H1 (cell line): ENCODE results near the gene CACNG3. TPM values are rescaled to one million over a fixed set of nuclear protein-coding genes. Genes with fewer than 3 reads are reported as not detected.
"Not testable (repeated sequence)": the region's sequence is repeated elsewhere in the genome, so short reads cannot be mapped to it uniquely, and the experiment has no call there.

ENCODE experiments used
- CTCF ChIA-PET: fragments of 300-600 bp; sonication (Branson Sonifier 250); formaldehyde crosslinking; loops from one replicate; lab custom pipeline; 2021; ENCODE audit not compliant: partially characterized antibody; lab: Charles Lee
- POLR2A ChIA-PET: fragments of 300-600 bp; sonication (Branson Sonifier 250); formaldehyde crosslinking; loops from one replicate; lab custom pipeline; 2021; ENCODE audit warnings: inconsistent platforms; ENCODE audit not compliant: partially characterized antibody; lab: Charles Lee
- DNase-seq, 2 experiments: peaks; one replicate each; pipeline versions ENCODE4 v3.0.0 to v3.0.0-alpha.2; 2010 to 2022; ENCODE audit warnings: low spot score in 2 of 2, low read depth in 1 of 2, mixed read lengths in 1 of 2
- FAIRE-seq: peaks from 2 replicates; lab custom pipeline; 2011; peaks lifted over from hg19 to GRCh38; lab: Jason Lieb, UNC
- H2AFZ ChIP-seq: 2 replicates; pipeline ENCODE4 v1.8.1; 2012; ENCODE audit warnings: low read length, inconsistent platforms
- H2AK5ac ChIP-seq: 2 replicates; pipeline ENCODE4 v1.6.1; 2013; ENCODE audit warnings: low read depth, low read length
- H2BK120ac ChIP-seq: replicated peaks from 2 replicates; pipeline ENCODE3; 2013; ENCODE audit warnings: low read depth, low read length, inconsistent platforms
- H2BK12ac ChIP-seq: 2 replicates; pipeline ENCODE4 v1.6.1; 2013; ENCODE audit warnings: low read depth, low read length
- H2BK15ac ChIP-seq: 2 replicates; pipeline ENCODE4 v1.6.1; 2013; ENCODE audit warnings: low read length
- H2BK20ac ChIP-seq: 2 replicates; pipeline ENCODE4 v1.6.1; 2013; ENCODE audit warnings: low read length
- H2BK5ac ChIP-seq: 2 replicates; pipeline ENCODE4 v1.6.1; 2013; ENCODE audit warnings: low read depth, low read length
- H3K14ac ChIP-seq: 2 replicates; pipeline ENCODE4 v1.6.1; 2013; ENCODE audit warnings: inconsistent platforms; ENCODE audit not compliant: insufficient read length
- H3K18ac ChIP-seq: 2 replicates; pipeline ENCODE4 v1.6.1; 2013; ENCODE audit warnings: low read length; ENCODE audit errors: extremely low read depth
- H3K23ac ChIP-seq: 2 replicates; pipeline ENCODE4 v1.6.1; 2013; ENCODE audit warnings: inconsistent platforms; ENCODE audit not compliant: insufficient read length
- H3K23me2 ChIP-seq: 2 replicates; pipeline ENCODE4 v1.6.1; 2013; ENCODE audit warnings: low read depth, low read length
- H3K27ac ChIP-seq: 2 replicates; pipeline ENCODE4 v1.6.1; 2011; ENCODE audit warnings: low read depth, low read length, inconsistent platforms
- H3K27me3 ChIP-seq, 4 experiments: replicated peaks in 1 of 4; 1 replicate in 1 of 4; 2 replicates in 3 of 4; pipeline versions ENCODE4 v1.6.1 to v1.8.1; 2011 to 2013; ENCODE audit warnings: low read length in 3 of 4, mild to moderate bottlenecking in 3 of 4, inconsistent platforms in 2 of 4, mixed read lengths in 2 of 4, moderate library complexity in 1 of 4; ENCODE audit not compliant: control insufficient read depth in 3 of 4, insufficient read depth in 3 of 4; ENCODE audit errors: extremely low read depth in 1 of 4
- H3K36me3 ChIP-seq, 4 experiments: 2 replicates each; pipeline versions ENCODE4 v1.6.1 to v1.8.1; 2011 to 2013; ENCODE audit warnings: mild to moderate bottlenecking in 4 of 4, low read length in 3 of 4, moderate library complexity in 2 of 4, control low read depth in 1 of 4, inconsistent platforms in 1 of 4; ENCODE audit not compliant: insufficient read depth in 4 of 4, control insufficient read depth in 2 of 4
- H3K4ac ChIP-seq: replicated peaks from 2 replicates; pipeline ENCODE3; 2013; ENCODE audit warnings: low read length, low read depth, mixed read lengths, inconsistent platforms; ENCODE audit not compliant: insufficient read length
- H3K4me1 ChIP-seq, 4 experiments: replicated peaks in 1 of 4; 1 replicate in 1 of 4; 2 replicates in 3 of 4; pipeline versions ENCODE4 v1.6.1 to v1.8.1; 2011 to 2013; ENCODE audit warnings: low read length in 3 of 4, inconsistent platforms in 2 of 4, mixed read lengths in 1 of 4; ENCODE audit not compliant: insufficient read depth in 4 of 4, control insufficient read depth in 3 of 4
- H3K4me2 ChIP-seq, 2 experiments: 2 replicates each; pipeline versions ENCODE4 v1.6.1 to v1.8.1; 2011 to 2013; ENCODE audit warnings: low read depth in 2 of 2, low read length in 2 of 2, control low read depth in 1 of 2, inconsistent platforms in 1 of 2, mild to moderate bottlenecking in 1 of 2; ENCODE audit not compliant: insufficient read depth in 1 of 2
- H3K4me3 ChIP-seq, 4 experiments: fragments of 200-600, 300-600 bp in 1 of 4; sonication (generic), shearing (Covaris generic), sonication (Bioruptor Twin) in 1 of 4; 2 replicates each; pipeline versions ENCODE4 v1.5.1 to v1.8.1; 2011 to 2016; ENCODE audit warnings: low read length in 4 of 4, low read depth in 3 of 4, control low read depth in 2 of 4, inconsistent platforms in 2 of 4, mild to moderate bottlenecking in 2 of 4, mixed read lengths in 1 of 4, moderate library complexity in 1 of 4; ENCODE audit not compliant: insufficient read depth in 2 of 4; ENCODE audit errors: extremely low read depth in 1 of 4
- H3K56ac ChIP-seq: replicated peaks from 2 replicates; pipeline ENCODE3; 2013; ENCODE audit warnings: low read depth, mild to moderate bottlenecking, mixed read lengths, low read length, inconsistent platforms; ENCODE audit not compliant: insufficient read length
- H3K79me1 ChIP-seq: 2 replicates; pipeline ENCODE4 v1.6.1; 2013; ENCODE audit warnings: low read depth, low read length, control low read depth
- H3K79me2 ChIP-seq, 2 experiments: 2 replicates each; pipeline versions ENCODE4 v1.6.1 to v1.8.1; 2012 to 2013; ENCODE audit warnings: low read length in 2 of 2, mild to moderate bottlenecking in 2 of 2, inconsistent platforms in 1 of 2; ENCODE audit not compliant: insufficient read depth in 2 of 2, control insufficient read depth in 1 of 2
- H3K9ac ChIP-seq, 4 experiments: replicated peaks in 1 of 4; 1 replicate in 1 of 4; 2 replicates in 3 of 4; pipeline versions ENCODE4 v1.6.1 to v1.8.1; 2011 to 2013; ENCODE audit warnings: low read depth in 3 of 4, low read length in 3 of 4, control low read depth in 2 of 4, mild to moderate bottlenecking in 2 of 4, moderate library complexity in 2 of 4, inconsistent platforms in 1 of 4; ENCODE audit errors: extremely low read depth in 1 of 4
- H3K9me3 ChIP-seq, 2 experiments: 2 replicates each; pipeline versions ENCODE4 v1.6.1 to v1.8.1; 2012 to 2013; ENCODE audit warnings: mild to moderate bottlenecking in 2 of 2, moderate library complexity in 2 of 2, control low read depth in 1 of 2, inconsistent platforms in 1 of 2, low read depth in 1 of 2, low read length in 1 of 2, mixed read lengths in 1 of 2; ENCODE audit not compliant: insufficient read depth in 2 of 2
- H4K20me1 ChIP-seq, 2 experiments: replicated peaks in 1 of 2; 2 replicates each; pipeline versions ENCODE3 to v1.8.1; 2011 to 2013; ENCODE audit warnings: inconsistent platforms in 2 of 2, low read length in 2 of 2, mild to moderate bottlenecking in 1 of 2; ENCODE audit not compliant: insufficient read depth in 2 of 2, control insufficient read depth in 1 of 2
- H4K5ac ChIP-seq: 2 replicates; pipeline ENCODE4 v1.6.1; 2013; ENCODE audit warnings: low read length, low read depth, mixed read lengths, inconsistent platforms; ENCODE audit not compliant: insufficient read length
- H4K8ac ChIP-seq: 2 replicates; pipeline ENCODE4 v1.8.0; 2013; ENCODE audit warnings: mild to moderate bottlenecking, moderate library complexity, low read length, inconsistent platforms; ENCODE audit not compliant: insufficient read depth; ENCODE audit errors: extremely low read depth
- H4K91ac ChIP-seq: replicated peaks from 2 replicates; pipeline ENCODE3; 2013; ENCODE audit warnings: low read length, mixed read lengths, inconsistent platforms; ENCODE audit not compliant: insufficient read length
- WGBS, 2 experiments: shearing (Covaris generic) in 1 of 2; methylation state at CpG; one replicate each; pipeline versions ENCODE4 v1.1.6 to v1.1.7; 2013 to 2015; ENCODE audit warnings: low lambda C conversion rate in 2 of 2, mixed read lengths in 2 of 2, inconsistent platforms in 1 of 2, low coverage in 1 of 2, missing lambda C conversion rate in 1 of 2; ENCODE audit not compliant: insufficient replicate concordance in 2 of 2, insufficient coverage in 1 of 2, insufficient read length in 1 of 2; ENCODE audit errors: extremely low coverage in 1 of 2, missing lambda C conversion rate in 1 of 2; 5-methylcytosine and 5-hydroxymethylcytosine counted together
- polyA plus RNA-seq, 7 experiments: library from polyadenylated mRNA; depleted of rRNA in 3 of 7; stranded (reverse) in 5 of 7; unstranded in 2 of 7; fragments of >200 nt in 5 of 7; fragments of 200-250 nt in 2 of 7; gene quantifications; 1 replicate in 5 of 7; 2 replicates in 1 of 7; 4 replicates in 1 of 7; pipeline versions ENCODE4 v1.2.1 to v1.2.3, GENCODE V29; 2011 to 2013; ENCODE audit warnings: missing spikeins in 2 of 7, mixed read lengths in 2 of 7
- total RNA-seq: library from RNA; stranded (reverse); fragmentation: NEBNext Ultra II Directional; extraction: Animal tissue kit (Norgen Biotek cat#: 25700); gene quantifications from 2 replicates; pipeline ENCODE4 v1.2.1, GENCODE V29; 2021
- TF ChIP-seq, protein P1 (sequence below): IDR thresholded peaks from 2 replicates; pipeline ENCODE4 v1.6.1; 2011; ENCODE audit warnings: low read length, improper control_type of control experiment

Gene CACNG3
- total and polyA plus RNA-seq, 2 of the 8 experiments (the other 6 are each of a cell fraction or from before 2014, with no cell fraction given) = 0.12 TPM; not detected in 1

DNA sequence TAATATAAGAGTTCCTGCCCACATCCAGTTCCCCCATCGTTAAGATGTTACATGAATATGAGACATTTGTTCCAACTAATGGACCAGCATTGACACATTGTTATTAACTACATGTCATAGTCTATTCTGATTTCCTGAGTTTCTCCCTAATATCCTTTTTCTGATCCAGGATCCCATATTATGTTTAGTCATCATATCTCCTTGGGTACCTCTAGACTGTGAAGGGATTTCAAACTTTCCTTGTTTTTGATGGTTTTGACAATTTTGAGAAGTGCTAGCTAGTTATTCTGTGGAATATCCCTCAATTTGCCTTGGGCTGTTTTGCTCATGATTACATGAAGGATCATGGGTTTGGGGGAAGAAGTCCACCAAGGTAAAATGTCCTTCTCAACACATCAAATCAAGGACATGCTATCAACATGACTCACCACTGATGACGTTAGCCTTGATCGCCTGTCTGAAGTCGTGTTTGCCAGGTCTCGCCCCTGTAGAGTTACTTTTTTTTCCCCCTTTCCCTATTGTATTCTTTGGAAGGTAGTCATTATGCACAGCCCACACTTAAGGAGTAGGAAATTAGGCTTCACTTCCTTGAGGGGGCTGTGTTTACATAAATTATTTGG, 42.5 kb downstream of the CACNG3 start (continued):
- TF ChIP-seq, protein P1, sequence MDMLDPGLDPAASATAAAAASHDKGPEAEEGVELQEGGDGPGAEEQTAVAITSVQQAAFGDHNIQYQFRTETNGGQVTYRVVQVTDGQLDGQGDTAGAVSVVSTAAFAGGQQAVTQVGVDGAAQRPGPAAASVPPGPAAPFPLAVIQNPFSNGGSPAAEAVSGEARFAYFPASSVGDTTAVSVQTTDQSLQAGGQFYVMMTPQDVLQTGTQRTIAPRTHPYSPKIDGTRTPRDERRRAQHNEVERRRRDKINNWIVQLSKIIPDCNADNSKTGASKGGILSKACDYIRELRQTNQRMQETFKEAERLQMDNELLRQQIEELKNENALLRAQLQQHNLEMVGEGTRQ = no peak

- H2BK120ac ChIP-seq, H4K5ac ChIP-seq, H3K36me3 ChIP-seq, FAIRE-seq, H4K20me1 ChIP-seq, H3K4me2 ChIP-seq, H3K9me3 ChIP-seq, H2BK5ac ChIP-seq, POLR2A ChIA-PET, H3K23ac ChIP-seq, H2AFZ ChIP-seq, H3K27me3 ChIP-seq, H2BK12ac ChIP-seq, H2AK5ac ChIP-seq, H3K4me1 ChIP-seq, H3K23me2 ChIP-seq, H3K27ac ChIP-seq, H3K79me1 ChIP-seq, H2BK20ac ChIP-seq, H3K79me2 ChIP-seq, H2BK15ac ChIP-seq, H3K14ac ChIP-seq, H3K9ac ChIP-seq, H4K8ac ChIP-seq, H4K91ac ChIP-seq, DNase-seq, H3K56ac ChIP-seq, H3K18ac ChIP-seq, H3K4me3 ChIP-seq, H3K4ac ChIP-seq: not testable (repeated sequence)
- WGBS, 2 experiments = 85% methylated on average over 4 of the region's 6 CpGs; no CpG with 5 or more reads in 1 of the 2 experiments
- CTCF ChIA-PET = interaction anchor here (0.6 to 1.5 kb wide), 7 partner anchors 10 to 255 kb away, joined by 3 to 5 read pairs (median 3); no protein-coding TSS in a partner anchor
Measured at GRCh38 chr16:24300750-24301149, 44.6 kb downstream of the CACNG3 start.
